ENCODE results near the gene STARD13. TPM values are rescaled to one million over a fixed set of nuclear protein-coding genes. Genes with fewer than 3 reads are reported as not detected.
"Not testable (repeated sequence)": the region's sequence is repeated elsewhere in the genome, so short reads cannot be mapped to it uniquely, and the experiment has no call there.

STARD13 gene
- polyA plus RNA-seq, 4 donors, result 22.3 to 27.8 (median 24.3) TPM

GRCh38 chr13:33258808-33259193, 26.8 kb downstream of the STARD13 start:
- DNase-seq (ENCODE audit: low read depth in 4 of 4, low spot score in 2 of 4), result no peak

DNA sequence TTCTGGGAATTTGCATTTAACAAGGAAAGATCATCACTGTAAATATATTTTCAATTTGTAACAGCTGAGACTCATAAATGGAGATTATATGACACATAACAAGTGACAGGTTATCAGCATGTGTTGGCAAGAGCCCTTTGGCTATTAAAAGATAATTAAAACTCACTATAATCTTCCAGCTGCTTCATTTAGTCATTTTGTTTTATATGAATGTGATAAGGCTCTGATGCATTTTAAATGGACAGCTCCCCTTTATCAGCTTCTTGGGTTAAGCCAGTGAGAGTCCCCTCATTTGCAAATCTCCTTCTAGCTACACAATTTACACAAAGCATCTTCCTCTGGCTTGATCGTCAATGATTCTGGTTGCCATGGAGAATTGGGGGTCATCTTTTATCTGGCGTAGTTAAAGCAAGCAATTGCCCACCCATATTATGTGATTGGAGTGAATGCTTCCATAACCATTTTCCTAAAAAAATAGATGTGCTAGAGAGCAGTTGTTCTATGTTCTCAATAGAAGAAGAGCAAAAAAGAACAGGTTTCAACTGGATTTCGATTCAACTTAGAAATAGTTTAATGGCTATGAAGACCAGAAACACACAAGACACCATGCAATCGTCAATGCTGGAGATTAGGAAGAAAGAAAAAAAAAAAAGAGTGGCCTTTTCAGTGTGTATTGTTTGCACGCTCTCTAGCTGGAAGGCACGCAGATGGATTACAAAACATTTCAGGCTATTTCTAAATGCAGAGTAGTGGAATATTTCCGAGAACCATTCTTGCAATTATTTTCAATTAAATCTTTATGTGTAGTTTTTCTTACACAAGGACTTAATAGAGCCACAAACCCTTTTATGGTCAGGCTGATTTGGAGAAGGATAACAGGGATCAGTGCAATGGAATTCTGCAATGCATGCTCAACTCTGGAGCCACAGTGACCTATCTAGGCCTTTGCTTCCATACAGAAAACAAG, 27.4 kb downstream of the STARD13 start:
- no peak for DNase-seq (ENCODE audit: low read depth in 4 of 4, low spot score in 2 of 4)

DNA sequence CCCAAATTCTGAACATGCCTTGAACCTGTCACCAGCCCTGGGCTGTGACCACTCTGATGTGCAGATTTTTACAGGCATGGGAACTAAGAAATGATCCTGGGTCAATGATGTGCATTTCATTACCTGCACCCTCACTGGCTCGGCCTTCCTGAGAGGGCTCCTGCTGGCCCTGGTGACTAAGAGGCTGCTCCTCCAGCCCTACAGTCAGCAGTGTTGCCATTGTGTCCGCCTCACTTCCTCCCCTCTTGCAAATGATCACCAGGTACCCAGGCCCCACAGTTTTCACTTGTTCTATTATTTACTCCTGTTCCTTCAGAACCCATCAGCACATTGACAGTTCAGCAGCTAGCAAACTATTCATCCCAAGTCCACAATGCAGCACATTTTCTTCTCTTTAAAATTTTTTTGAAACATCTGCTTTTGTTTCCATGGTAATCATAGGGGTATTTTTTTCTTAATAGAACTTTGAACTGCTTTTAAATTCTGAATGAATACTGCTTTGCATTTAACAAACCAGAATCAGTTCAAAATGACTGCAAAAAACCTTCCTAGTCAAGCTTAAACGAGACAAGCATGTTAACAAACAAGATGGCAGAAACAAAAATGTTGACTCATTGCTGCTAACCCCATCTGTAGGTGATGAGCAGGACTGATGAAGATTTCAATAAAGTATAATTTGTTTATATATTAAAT, 29.3 kb downstream of the STARD13 start:
- DNase-seq (ENCODE audit: low read depth in 4 of 4, low spot score in 2 of 4), result no peak

DNA sequence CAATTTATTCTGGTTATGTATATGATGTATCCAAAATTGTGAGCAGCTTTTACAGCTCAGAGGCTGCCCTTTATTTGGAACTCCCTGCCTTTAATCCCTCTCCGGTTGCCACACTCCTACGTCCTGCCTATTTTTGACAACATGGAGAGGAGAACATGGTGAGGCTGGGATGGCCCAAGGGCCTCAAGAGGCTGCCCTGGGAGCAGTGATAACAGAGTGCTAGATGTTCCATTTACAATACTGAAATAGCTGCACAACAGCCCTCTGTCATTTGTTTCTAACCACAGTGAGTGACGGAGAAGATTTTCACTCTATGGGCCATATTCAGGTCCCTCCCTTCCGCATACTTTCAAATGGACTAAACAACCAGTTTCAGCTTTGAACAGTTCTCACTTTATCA, 33.4 kb downstream of the STARD13 start:
- no peak for DNase-seq (ENCODE audit: low read depth in 4 of 4, low spot score in 2 of 4)

DNA sequence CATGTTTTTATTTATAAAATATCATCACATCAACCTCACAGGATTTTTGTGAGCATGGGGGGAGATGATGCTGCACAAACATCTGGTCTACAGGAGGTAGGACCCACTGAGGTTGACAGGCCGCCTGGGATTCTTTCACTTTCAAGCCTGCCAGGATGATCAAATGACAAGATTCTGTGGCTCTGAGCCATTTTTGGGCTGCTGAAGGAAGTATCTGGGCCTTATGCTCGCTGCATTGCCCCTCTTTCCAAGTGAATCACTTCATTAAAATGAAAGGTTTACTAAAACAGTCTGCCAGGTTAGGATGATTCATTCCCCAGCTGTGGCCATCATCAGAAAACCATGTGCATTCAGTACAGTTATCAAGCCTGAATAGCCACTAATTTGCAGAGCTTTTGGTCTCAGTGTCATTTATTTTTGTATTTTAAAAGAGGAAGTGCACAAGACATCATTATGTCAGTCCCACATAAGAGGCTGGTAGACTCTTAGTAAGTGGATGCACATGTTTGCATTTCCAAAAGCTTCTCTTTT, 34.4 kb downstream of the STARD13 start:
- DNase-seq (ENCODE audit: low read depth in 4 of 4, low spot score in 2 of 4), result no peak

DNA sequence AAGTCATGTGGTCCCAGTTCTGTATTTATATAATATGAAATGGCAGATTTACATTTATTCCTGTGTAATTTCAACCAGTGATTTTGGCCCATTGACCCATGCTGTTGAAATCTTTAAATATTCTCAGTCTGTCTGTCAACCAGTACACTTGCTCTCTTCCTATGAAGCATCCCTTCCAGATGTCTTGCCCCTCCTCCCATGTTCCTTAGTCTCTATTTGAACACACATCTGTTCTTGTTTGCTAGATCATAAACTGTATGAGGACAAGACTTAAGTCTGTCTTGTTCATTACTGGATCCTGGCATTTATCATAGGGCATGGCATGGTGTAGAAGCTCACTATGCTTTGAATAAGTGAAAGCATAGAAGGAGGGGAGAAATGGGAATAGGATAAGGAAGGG, 34.9 kb downstream of the STARD13 start:
- DNase-seq (ENCODE audit: low read depth in 4 of 4, low spot score in 2 of 4), result no peak

DNA sequence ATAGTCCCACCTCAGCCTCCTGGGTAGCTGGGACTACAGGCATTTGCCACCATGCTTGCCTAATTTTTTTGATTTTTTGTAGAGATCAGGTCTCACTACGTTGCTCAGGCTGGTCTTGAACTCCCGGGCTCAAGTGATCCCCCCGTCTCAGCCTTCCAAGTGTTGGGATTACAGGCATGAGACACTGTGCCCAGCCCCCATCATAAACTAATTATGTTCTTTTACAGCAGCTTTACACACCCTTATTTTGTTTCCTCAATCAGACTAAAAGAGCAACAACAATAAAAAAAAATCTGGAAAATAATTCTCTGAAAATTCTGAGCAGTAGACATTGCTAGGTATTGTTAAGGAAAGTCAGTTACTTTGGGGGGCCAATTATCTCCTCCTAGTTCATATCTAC, 35.7 kb downstream of the STARD13 start:
- DNase-seq (ENCODE audit: low read depth in 4 of 4, low spot score in 2 of 4), result no peak

DNA sequence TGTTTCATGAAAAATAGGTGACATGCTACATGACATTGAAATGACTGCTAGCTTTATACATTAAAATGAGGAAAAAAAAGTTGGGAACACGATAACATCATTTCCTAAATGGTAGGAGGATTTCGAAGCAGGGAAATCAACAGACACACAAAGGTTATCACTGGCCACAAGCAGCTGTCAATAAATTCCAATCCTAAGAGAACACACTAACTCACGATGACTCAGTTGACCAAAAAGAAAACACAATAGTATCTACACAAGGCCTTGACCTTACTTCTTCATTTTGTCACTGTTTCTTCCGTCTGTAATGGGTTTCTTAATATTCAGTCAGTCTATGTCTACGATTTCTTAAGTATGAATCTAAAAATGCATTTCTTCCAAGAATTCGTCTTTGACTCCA, 36.5 kb downstream of the STARD13 start:
- DNase-seq (ENCODE audit: low read depth in 4 of 4, low spot score in 2 of 4), result no peak

GRCh38 chr13:33245505-33246158, 39.9 kb downstream of the STARD13 start:
- no peak for DNase-seq (ENCODE audit: low read depth in 4 of 4, low spot score in 2 of 4)

DNA sequence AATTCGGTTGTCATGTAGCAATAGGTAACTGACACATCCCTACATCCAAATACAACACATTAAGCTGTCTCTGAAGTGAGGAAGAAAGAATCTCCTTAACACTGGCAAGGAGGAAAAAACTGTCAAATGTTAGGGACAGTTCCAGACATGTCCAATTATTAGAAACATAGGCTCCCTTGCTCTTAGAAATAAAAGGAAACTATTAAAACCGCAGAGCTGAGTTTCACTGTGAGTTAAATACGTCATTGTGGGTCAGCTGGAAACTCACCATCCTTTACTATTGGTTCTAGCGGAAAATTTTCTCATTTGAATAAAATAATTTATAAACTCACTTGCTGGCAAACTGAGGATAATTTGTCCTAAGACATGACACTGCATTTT, 40.7 kb downstream of the STARD13 start:
- DNase-seq (ENCODE audit: low read depth in 4 of 4, low spot score in 2 of 4), result no peak

DNA sequence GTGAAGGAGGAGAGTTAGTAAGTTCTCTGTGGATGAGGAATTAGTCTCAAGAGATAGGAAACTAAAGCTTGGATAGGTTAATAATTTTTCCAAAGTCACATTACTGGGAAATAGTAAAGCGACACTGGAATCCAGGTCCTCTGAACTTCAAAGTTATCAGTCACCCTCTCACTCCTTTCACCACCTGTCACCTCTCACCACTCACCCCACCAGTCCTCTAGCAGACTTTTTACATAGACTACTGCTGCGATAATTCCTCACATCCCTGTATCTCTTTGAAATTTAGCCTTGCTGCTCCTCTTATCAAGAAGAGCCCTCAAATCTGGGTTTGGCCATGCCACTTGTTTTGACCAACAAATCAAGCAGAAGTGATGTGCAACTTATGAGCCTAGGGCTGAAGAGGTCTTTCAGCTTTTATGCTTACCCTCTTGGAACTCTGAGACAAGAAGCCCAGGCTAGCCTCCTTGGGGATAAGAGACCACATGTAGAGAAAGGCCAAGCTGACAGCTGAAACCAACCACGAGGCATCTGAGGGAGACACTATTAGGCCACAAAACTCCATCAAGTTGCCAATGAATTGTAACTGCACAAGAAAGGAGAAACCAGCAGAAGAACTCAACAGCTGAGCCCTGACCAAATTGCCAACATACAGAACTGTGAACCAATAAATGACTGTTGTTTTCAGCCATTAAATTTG, 41.2 kb downstream of the STARD13 start:
- no peak for DNase-seq (ENCODE audit: low read depth in 4 of 4, low spot score in 2 of 4)

DNA sequence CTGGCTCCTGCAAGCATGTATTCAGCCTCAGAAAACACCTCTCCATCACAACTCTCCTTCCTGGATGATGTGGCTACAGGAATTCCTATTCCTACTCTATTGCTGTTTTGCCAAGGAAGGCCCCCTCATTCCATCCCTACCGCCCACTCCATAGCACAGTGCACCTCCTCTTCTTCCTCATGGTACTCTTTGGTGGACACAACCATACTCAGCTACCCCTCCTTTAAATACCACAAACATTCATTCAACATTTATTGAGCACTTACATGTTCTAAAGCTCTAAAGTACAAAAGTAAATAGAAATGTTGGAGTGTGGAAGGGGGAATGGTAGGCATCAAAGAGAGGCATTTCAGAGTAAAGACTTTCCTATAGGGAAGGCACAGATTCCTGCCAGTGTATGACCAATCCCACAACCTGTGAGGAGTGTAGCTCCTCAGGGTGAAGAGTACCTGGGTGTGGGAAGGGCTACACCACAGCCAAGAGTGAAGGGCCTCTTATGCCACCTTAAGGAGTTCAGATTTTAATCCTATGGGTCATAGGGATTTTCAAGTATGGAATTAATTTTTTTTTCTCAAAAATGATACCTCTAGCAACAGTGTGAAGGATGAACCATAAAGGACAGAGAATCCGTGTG, 42.5 kb downstream of the STARD13 start:
- no peak for DNase-seq (ENCODE audit: low read depth in 4 of 4, low spot score in 2 of 4)

DNA sequence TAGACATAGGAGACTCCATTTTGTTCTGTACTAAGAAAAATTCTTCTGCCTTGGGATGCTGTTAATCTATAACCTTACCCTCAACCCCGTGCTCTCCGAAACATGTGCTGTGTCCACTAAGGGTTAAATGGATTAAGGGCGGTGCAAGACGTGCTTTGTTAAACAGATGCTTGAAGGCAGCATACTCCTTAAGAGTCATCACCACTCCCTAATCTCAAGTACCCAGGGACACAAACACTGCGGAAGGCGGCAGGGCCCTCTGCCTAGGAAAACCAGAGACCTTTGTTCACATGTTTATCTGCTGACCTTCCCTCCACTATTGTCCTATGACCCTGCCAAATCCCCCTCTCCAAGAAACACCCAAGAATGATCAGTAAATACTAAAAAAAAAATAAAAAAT, 43.2 kb downstream of the STARD13 start:
- not testable (repeated sequence) for DNase-seq (ENCODE audit: low read depth in 4 of 4, low spot score in 2 of 4)

- no peak for DNase-seq (ENCODE audit: low read depth in 4 of 4, low spot score in 2 of 4)
Measured at GRCh38 chr13:33236021-33236420, 49.5 kb downstream of the STARD13 start.

DNA sequence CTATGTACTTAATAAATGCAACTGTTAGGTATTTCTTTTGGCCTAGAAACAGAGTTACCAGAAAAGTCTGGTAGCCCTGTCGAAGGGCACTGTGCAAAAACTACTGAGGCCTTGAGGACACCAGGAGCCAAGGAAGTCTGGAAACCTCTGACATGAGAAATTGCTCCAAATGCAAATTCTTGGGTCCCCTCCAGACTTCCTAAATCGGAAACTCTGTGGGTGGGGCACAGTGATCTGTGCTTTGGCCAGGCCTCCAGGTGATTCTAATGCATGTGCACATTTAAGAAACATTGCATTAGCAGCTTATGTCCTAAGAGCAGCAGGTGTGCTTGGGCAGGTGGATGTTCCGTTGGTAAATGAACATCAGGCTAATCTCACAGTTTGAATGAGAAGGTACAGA, 50.0 kb downstream of the STARD13 start:
- DNase-seq (ENCODE audit: low read depth in 4 of 4, low spot score in 2 of 4), result no peak

DNA sequence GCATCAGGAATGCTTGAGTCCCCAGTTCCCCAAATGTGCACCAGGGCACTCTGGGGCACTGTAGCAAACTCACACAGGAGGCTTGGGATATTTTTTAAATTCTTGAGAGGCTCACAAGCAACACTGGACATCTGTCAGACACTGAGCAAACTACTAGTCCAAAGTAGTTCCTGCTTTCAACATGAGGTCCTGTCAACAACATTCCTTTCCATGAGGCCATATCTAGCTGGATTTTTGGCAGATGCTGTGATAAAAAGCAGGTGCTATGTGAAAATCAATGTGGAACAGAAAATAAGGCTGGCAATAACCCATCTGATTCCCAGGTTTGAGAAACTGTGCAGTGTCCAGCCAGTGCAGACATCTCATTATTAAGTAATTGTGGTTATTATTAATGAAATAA, 50.5 kb downstream of the STARD13 start:
- DNase-seq (ENCODE audit: low read depth in 4 of 4, low spot score in 2 of 4), result no peak

- DNase-seq (ENCODE audit: low read depth in 4 of 4, low spot score in 2 of 4), result no peak
Measured at GRCh38 chr13:33233547-33233946, 52.0 kb downstream of the STARD13 start.

GRCh38 chr13:33232883-33233282, 52.7 kb downstream of the STARD13 start:
- no peak for DNase-seq (ENCODE audit: low read depth in 4 of 4, low spot score in 2 of 4)

GRCh38 chr13:33231339-33231738, 54.2 kb downstream of the STARD13 start:
- DNase-seq (ENCODE audit: low read depth in 4 of 4, low spot score in 2 of 4), result no peak
